GM12878 (cell line): ENCODE measurements around the gene OR5A1. TPM values are rescaled to one million over a fixed set of nuclear protein-coding genes. Genes with fewer than 3 reads are reported as not detected.

Experiments used
- ATAC-seq: fragments of 200-7000 bp; cut with Tn5 transposase; 3 replicates; pipeline ENCODE4 v1.9.1; 2020; ENCODE audit warnings: mild to moderate bottlenecking, moderate library complexity
- BruUV-seq: library from RNA; stranded (reverse); fragments of 400-500 nt; replicated peaks from 2 replicates; lab custom pipeline; 2021; lab: Mats Ljungman, UMichigan
- CTCF ChIA-PET: fragments of 300-600 bp; sonication (Branson Sonifier 250); formaldehyde crosslinking; extraction: SDS; loops from one replicate; lab custom pipeline; 2021; ENCODE audit warnings: inconsistent platforms; lab: Yijun Ruan, JAX
- POLR2A ChIA-PET: fragments of 350-600 bp; formaldehyde crosslinking; extraction: SDS; loops from one replicate; lab custom pipeline; 2021; ENCODE audit warnings: inconsistent platforms; lab: Charles Lee
- RAD21 ChIA-PET: fragments of 300-600 bp; sonication (Branson Sonifier 250); formaldehyde crosslinking; loops from one replicate; lab custom pipeline; 2023; ENCODE audit warnings: antibody characterized with exemption; ENCODE audit not compliant: unreplicated experiment; lab: Charles Lee
- SMC1A ChIA-PET: fragments of 300-600 bp; sonication (Branson Sonifier 250); formaldehyde crosslinking; loops from one replicate; lab custom pipeline; 2023; ENCODE audit not compliant: unreplicated experiment, uncharacterized antibody; lab: Charles Lee
- DNase-seq: peaks from one replicate; pipeline ENCODE4 v3.0.0-alpha.2; 2011; ENCODE audit warnings: low read depth, low spot score
- FAIRE-seq: peaks from 3 replicates; lab custom pipeline; 2011; peaks lifted over from hg19 to GRCh38; lab: Jason Lieb, UNC
- H2AFZ ChIP-seq: 2 replicates; pipeline ENCODE4 v1.6.0; 2011; ENCODE audit warnings: low read depth, low read length, control low read depth; ENCODE audit not compliant: control insufficient read depth
- H3K27ac ChIP-seq: 2 replicates; pipeline ENCODE4 v1.5.1; 2011; ENCODE audit warnings: control low read depth; ENCODE audit not compliant: control insufficient read depth, insufficient read depth
- H3K27me3 ChIP-seq, 2 experiments: replicated peaks in 1 of 2; 2 replicates each; pipeline versions ENCODE4 v1.6.0 to v1.6.1; 2011; ENCODE audit warnings: low read length in 1 of 2; ENCODE audit not compliant: control insufficient read depth in 2 of 2, insufficient read depth in 2 of 2
- H3K36me3 ChIP-seq, 2 experiments: 2 replicates each; pipeline ENCODE4 v1.5.1; 2011; ENCODE audit warnings: low read length in 1 of 2; ENCODE audit not compliant: control insufficient read depth in 2 of 2, insufficient read depth in 2 of 2
- H3K4me1 ChIP-seq: 2 replicates; pipeline ENCODE4 v1.6.1; 2011; ENCODE audit warnings: mild to moderate bottlenecking, low read length, moderate library complexity, mixed read lengths; ENCODE audit not compliant: control insufficient read depth, insufficient read depth
- H3K4me2 ChIP-seq: 2 replicates; pipeline ENCODE4 v1.6.0; 2011; ENCODE audit warnings: control low read depth; ENCODE audit not compliant: control insufficient read depth, insufficient read depth
- H3K4me3 ChIP-seq: fragments of 200-600 bp; sonication (generic); 2 replicates; pipeline ENCODE4 v1.5.1; 2016
- H3K79me2 ChIP-seq: 2 replicates; pipeline ENCODE4 v1.6.0; 2011; ENCODE audit warnings: low read length; ENCODE audit not compliant: control insufficient read depth, insufficient read depth
- H3K9ac ChIP-seq: 2 replicates; pipeline ENCODE4 v1.8.0; 2011; ENCODE audit warnings: low read length, control low read depth, mixed read lengths; ENCODE audit not compliant: control insufficient read depth, insufficient read depth
- H3K9me3 ChIP-seq: replicated peaks from 3 replicates; pipeline ENCODE4 v1.5.1; 2011; ENCODE audit warnings: mild to moderate bottlenecking, low read length; ENCODE audit not compliant: control insufficient read depth, insufficient read depth
- H4K20me1 ChIP-seq: 2 replicates; pipeline ENCODE4 v1.6.0; 2011; ENCODE audit not compliant: control insufficient read depth, insufficient read depth
- BACH1 ChIP-seq: fragments of 450-650 bp; IDR thresholded peaks from 2 replicates; pipeline ENCODE4 v1.6.1; 2017; ENCODE audit warnings: mild to moderate bottlenecking, borderline replicate concordance
- EZH2 ChIP-seq: IDR thresholded peaks from 2 replicates; pipeline ENCODE4 v1.6.1; 2012; ENCODE audit warnings: low read depth, mild to moderate bottlenecking, control low read depth, inconsistent platforms, low read length, borderline replicate concordance; ENCODE audit not compliant: control insufficient read depth
- FOXM1 ChIP-seq: IDR thresholded peaks from 2 replicates; pipeline ENCODE4 v1.6.1; 2012; ENCODE audit warnings: low read depth, mild to moderate bottlenecking, inconsistent platforms, low read length, moderate library complexity
- JUNB ChIP-seq: IDR thresholded peaks from 2 replicates; pipeline ENCODE4 v1.6.1; 2016; ENCODE audit warnings: antibody characterized with exemption, mild to moderate bottlenecking
- NFXL1 ChIP-seq: fragments of 450-650 bp; IDR thresholded peaks from 2 replicates; pipeline ENCODE4 v1.6.1; 2017; ENCODE audit warnings: antibody characterized with exemption, mild to moderate bottlenecking, borderline replicate concordance
- NRF1 ChIP-seq: conservative IDR thresholded peaks from 2 replicates; pipeline ENCODE4 v1.6.1; 2011; ENCODE audit warnings: mild to moderate bottlenecking, low read depth, low read length, improper control_type of control experiment
- RFX5 ChIP-seq: IDR thresholded peaks from 2 replicates; pipeline ENCODE4 v1.6.1; 2011; ENCODE audit warnings: low read depth, low read length, improper control_type of control experiment
- SIN3A ChIP-seq: IDR thresholded peaks from 2 replicates; pipeline ENCODE4 v1.6.1; 2012; ENCODE audit warnings: low read depth, low read length, improper control_type of control experiment
- YBX1 ChIP-seq: fragments of 450-650 bp; IDR thresholded peaks from 2 replicates; pipeline ENCODE4 v1.6.1; 2016; ENCODE audit warnings: antibody characterized with exemption
- ZBED1 ChIP-seq: IDR thresholded peaks from 2 replicates; pipeline ENCODE4 v1.6.1; 2016; ENCODE audit warnings: borderline replicate concordance
- WGBS: methylation state at CpG from one replicate; pipeline ENCODE4 v1.1.6; 2016; ENCODE audit warnings: low lambda C conversion rate; ENCODE audit not compliant: insufficient replicate concordance, insufficient coverage; ENCODE audit errors: missing lambda C conversion rate; 5-methylcytosine and 5-hydroxymethylcytosine counted together
- in situ Hi-C: fragments of 300-500 bp; cut with MboI; formaldehyde crosslinking; loops from 9 replicates; pipeline ENCODE4 v1.14.3; 2018; ENCODE audit warnings: mixed read lengths
- intact Hi-C: fragments of 100-400 bp; cut with micrococcal nuclease; formaldehyde crosslinking; loops from one replicate; pipeline ENCODE4 v1.14.2; 2022; ENCODE audit not compliant: unreplicated experiment
- polyA plus RNA-seq, 11 experiments: library from polyadenylated mRNA; depleted of rRNA in 4 of 11; unstranded in 6 of 11; stranded (reverse) in 5 of 11; fragments of >200 nt; fragmentation: Nextera tagmentation in 4 of 11; fragmentation: Illumina TruSeq in 1 of 11; extraction: Ambion mirVana in 4 of 11; extraction: Trizol in 1 of 11; gene quantifications; 1 replicate in 1 of 11; 2 replicates in 10 of 11; pipeline versions ENCODE4 v1.2.1 to v1.2.3, GENCODE V29; 2011 to 2016; ENCODE audit warnings: inconsistent platforms in 2 of 11, missing spikeins in 2 of 11, low read depth in 1 of 11
- total RNA-seq, 4 experiments: library from RNA; depleted of rRNA in 3 of 4; stranded (reverse); fragments of >200 nt in 3 of 4; fragmentation: Illumina TruSeq in 1 of 4; extraction: Trizol in 1 of 4; gene quantifications; 2 replicates each; pipeline versions ENCODE4 v1.2.1 to v1.2.3, GENCODE V29; 2013 to 2021
- TF ChIP-seq, protein P1 (sequence below): IDR thresholded peaks from 2 replicates; pipeline ENCODE4 v1.6.1; 2012; ENCODE audit warnings: low read length, inconsistent platforms
- TF ChIP-seq, protein P2 (sequence below): fragments of 450-650 bp; IDR thresholded peaks from 2 replicates; pipeline ENCODE4 v1.6.1; 2017; ENCODE audit warnings: mild to moderate bottlenecking, moderate library complexity

The OR5A1 gene
- total and polyA plus RNA-seq, 10 of the 15 experiments (the other 5 are each of a cell fraction or from before 2014, with no cell fraction given), result not detected

DNA sequence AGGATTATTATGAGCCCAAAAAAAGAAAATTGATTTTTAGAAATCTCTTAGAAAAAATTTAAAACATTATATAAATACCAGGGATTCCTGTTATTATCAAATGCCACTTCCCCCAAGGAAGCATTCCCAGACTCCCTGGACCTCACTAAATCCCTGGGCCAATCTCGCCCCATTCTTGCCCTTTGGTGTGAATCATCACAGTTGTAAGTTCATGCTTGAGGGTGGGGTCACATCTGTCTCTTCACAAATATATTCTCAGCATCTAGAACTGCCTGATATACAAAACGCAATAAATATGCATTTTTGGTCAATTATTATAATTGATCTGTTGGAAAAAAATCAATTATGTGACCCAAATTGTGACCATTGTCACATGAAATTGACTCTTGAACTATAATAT lies 12.2 kb downstream of the OR5A1 start:
- DNase-seq (no peak), ATAC-seq (no peak), FAIRE-seq (no peak)
- Histone ChIP-seq H3K9me3 (no peaks in the 10 kb centered on the region; the same call in 1 of the 3 replicates), H3K27ac (no peak overlapping the region), H3K4me1 (no peaks in the 10 kb centered on the region), H3K4me2 (no peak overlapping the region), H3K36me3 (no peaks in the 10 kb centered on the region), H3K4me3 (no peak overlapping the region), H4K20me1 (no peaks in the 10 kb centered on the region), H3K27me3 (no peaks in the 10 kb centered on the region), H2AFZ (no peak overlapping the region), H3K79me2 (no peaks in the 10 kb centered on the region), H3K9ac (no peak overlapping the region)
- TF ChIP-seq NFXL1 (no peak), JUNB (no peak), BACH1 (no peak), RFX5 (no peak), ZBED1 (no peak), NRF1 (no peak), YBX1 (no peak), EZH2 (no peak), SIN3A (no peak), FOXM1 (no peak)
- TF ChIP-seq, protein P1, sequence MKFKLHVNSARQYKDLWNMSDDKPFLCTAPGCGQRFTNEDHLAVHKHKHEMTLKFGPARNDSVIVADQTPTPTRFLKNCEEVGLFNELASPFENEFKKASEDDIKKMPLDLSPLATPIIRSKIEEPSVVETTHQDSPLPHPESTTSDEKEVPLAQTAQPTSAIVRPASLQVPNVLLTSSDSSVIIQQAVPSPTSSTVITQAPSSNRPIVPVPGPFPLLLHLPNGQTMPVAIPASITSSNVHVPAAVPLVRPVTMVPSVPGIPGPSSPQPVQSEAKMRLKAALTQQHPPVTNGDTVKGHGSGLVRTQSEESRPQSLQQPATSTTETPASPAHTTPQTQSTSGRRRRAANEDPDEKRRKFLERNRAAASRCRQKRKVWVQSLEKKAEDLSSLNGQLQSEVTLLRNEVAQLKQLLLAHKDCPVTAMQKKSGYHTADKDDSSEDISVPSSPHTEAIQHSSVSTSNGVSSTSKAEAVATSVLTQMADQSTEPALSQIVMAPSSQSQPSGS, result no peak
- TF ChIP-seq, protein P2, sequence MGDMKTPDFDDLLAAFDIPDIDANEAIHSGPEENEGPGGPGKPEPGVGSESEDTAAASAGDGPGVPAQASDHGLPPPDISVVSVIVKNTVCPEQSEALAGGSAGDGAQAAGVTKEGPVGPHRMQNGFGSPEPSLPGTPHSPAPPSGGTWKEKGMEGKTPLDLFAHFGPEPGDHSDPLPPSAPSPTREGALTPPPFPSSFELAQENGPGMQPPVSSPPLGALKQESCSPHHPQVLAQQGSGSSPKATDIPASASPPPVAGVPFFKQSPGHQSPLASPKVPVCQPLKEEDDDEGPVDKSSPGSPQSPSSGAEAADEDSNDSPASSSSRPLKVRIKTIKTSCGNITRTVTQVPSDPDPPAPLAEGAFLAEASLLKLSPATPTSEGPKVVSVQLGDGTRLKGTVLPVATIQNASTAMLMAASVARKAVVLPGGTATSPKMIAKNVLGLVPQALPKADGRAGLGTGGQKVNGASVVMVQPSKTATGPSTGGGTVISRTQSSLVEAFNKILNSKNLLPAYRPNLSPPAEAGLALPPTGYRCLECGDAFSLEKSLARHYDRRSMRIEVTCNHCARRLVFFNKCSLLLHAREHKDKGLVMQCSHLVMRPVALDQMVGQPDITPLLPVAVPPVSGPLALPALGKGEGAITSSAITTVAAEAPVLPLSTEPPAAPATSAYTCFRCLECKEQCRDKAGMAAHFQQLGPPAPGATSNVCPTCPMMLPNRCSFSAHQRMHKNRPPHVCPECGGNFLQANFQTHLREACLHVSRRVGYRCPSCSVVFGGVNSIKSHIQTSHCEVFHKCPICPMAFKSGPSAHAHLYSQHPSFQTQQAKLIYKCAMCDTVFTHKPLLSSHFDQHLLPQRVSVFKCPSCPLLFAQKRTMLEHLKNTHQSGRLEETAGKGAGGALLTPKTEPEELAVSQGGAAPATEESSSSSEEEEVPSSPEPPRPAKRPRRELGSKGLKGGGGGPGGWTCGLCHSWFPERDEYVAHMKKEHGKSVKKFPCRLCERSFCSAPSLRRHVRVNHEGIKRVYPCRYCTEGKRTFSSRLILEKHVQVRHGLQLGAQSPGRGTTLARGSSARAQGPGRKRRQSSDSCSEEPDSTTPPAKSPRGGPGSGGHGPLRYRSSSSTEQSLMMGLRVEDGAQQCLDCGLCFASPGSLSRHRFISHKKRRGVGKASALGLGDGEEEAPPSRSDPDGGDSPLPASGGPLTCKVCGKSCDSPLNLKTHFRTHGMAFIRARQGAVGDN, result no peak
- no TSS peak for BruUV-seq
- RAD21 ChIA-PET, result no interaction called here
- in situ Hi-C loops (no loop called here), intact Hi-C loops (no loop called here)
- WGBS, result 7% methylated on average over 2 of the region's 2 CpGs
- SMC1A ChIA-PET, result no interaction called here
- POLR2A ChIA-PET, result no interaction called here
- CTCF ChIA-PET, result no interaction called here
